Keratinocyte (primary cell): ENCODE results near the gene LUC7L3. TPM values are rescaled to one million over a fixed set of nuclear protein-coding genes. Genes with fewer than 3 reads are reported as not detected.
A peak's percentile ranks its signal among the peaks of the same experiment; 100 is the strongest.
"Not testable (repeated sequence)": the region's sequence is repeated elsewhere in the genome, so short reads cannot be mapped to it uniquely, and the experiment has no call there.

ENCODE experiments used
- DNase-seq: peaks from one replicate; pipeline ENCODE4 v3.0.0-alpha.2; 2011; ENCODE audit warnings: low read depth, missing footprints, low spot score
- FAIRE-seq: peaks from 2 replicates; lab custom pipeline; 2011; peaks lifted over from hg19 to GRCh38; lab: Jason Lieb, UNC
- H2AFZ ChIP-seq: 2 replicates; pipeline ENCODE4 v1.6.0; 2012; ENCODE audit warnings: low read length, control low read depth, inconsistent platforms; ENCODE audit not compliant: control insufficient read depth
- H3K27ac ChIP-seq: 2 replicates; pipeline ENCODE4 v1.5.1; 2011; ENCODE audit warnings: low read length; ENCODE audit not compliant: control insufficient read depth, insufficient read depth
- H3K27me3 ChIP-seq: 3 replicates; pipeline ENCODE4 v1.6.0; 2011; ENCODE audit warnings: low read length; ENCODE audit not compliant: control insufficient read depth, insufficient read depth; ENCODE audit errors: extremely low read depth
- H3K36me3 ChIP-seq, 2 experiments: 2 replicates in 1 of 2; 3 replicates in 1 of 2; pipeline ENCODE4 v1.5.1; 2011; ENCODE audit warnings: low read length in 2 of 2, mild to moderate bottlenecking in 1 of 2; ENCODE audit not compliant: control insufficient read depth in 2 of 2, insufficient read depth in 2 of 2; ENCODE audit errors: extremely low read depth in 1 of 2
- H3K4me1 ChIP-seq: 3 replicates; pipeline ENCODE4 v1.5.1; 2011; ENCODE audit warnings: low read length; ENCODE audit not compliant: control insufficient read depth, insufficient read depth; ENCODE audit errors: extremely low read depth
- H3K4me2 ChIP-seq: 3 replicates; pipeline ENCODE4 v1.6.0; 2011; ENCODE audit warnings: low read depth, low read length; ENCODE audit not compliant: control insufficient read depth, insufficient read depth; ENCODE audit errors: extremely low read depth
- H3K4me3 ChIP-seq, 3 experiments: fragments of 200-600 bp in 1 of 3; sonication (generic) in 1 of 3; 2 replicates in 2 of 3; 3 replicates in 1 of 3; pipeline ENCODE4 v1.5.1; 2011 to 2016; ENCODE audit warnings: low read length in 3 of 3, mild to moderate bottlenecking in 3 of 3, control low read depth in 2 of 3, inconsistent platforms in 1 of 3, low read depth in 1 of 3, mixed read lengths in 1 of 3, mixed run types in 1 of 3, moderate library complexity in 1 of 3; ENCODE audit not compliant: control insufficient read depth in 2 of 3, insufficient read depth in 2 of 3; ENCODE audit errors: extremely low read depth in 1 of 3
- H3K79me2 ChIP-seq: 2 replicates; pipeline ENCODE4 v1.6.0; 2012; ENCODE audit warnings: low read length; ENCODE audit not compliant: control insufficient read depth, insufficient read depth
- H3K9ac ChIP-seq: 3 replicates; pipeline ENCODE4 v1.6.0; 2011; ENCODE audit warnings: low read length; ENCODE audit not compliant: control insufficient read depth, insufficient read depth; ENCODE audit errors: extremely low read depth
- H3K9me1 ChIP-seq: 3 replicates; pipeline ENCODE4 v1.6.0; 2011; ENCODE audit warnings: low read length; ENCODE audit not compliant: control insufficient read depth, insufficient read depth; ENCODE audit errors: extremely low read depth
- H3K9me3 ChIP-seq: 2 replicates; pipeline ENCODE4 v1.5.1; 2012; ENCODE audit warnings: low read depth, low read length; ENCODE audit not compliant: control insufficient read depth
- H4K20me1 ChIP-seq: 3 replicates; pipeline ENCODE4 v1.6.0; 2011; ENCODE audit warnings: low read length; ENCODE audit not compliant: control insufficient read depth, insufficient read depth; ENCODE audit errors: extremely low read depth
- EZH2 ChIP-seq: IDR thresholded peaks from one replicate; pipeline ENCODE4 v1.6.1; 2012; ENCODE audit warnings: inconsistent platforms, mild to moderate bottlenecking, low read length, moderate library complexity
- dilution Hi-C: fragments of 300-500 bp; cut with MboI; formaldehyde crosslinking; loops from one replicate; pipeline ENCODE4 v1.7.0; 2020; ENCODE audit warnings: low sequenced_read_pairs; ENCODE audit not compliant: extremely low pct_ligation_motif_present
- polyA plus RNA-seq, 5 experiments: library from polyadenylated mRNA; depleted of rRNA in 3 of 5; stranded (reverse) in 3 of 5; stranded (forward) in 1 of 5; unstranded in 1 of 5; fragments of >200 nt; gene quantifications; 1 replicate in 1 of 5; 2 replicates in 3 of 5; 3 replicates in 1 of 5; pipeline versions ENCODE4 v1.2.1 to v1.2.3, GENCODE V29; 2011 to 2012; ENCODE audit warnings: missing spikeins in 2 of 5, low read depth in 1 of 5, low replicate concordance in 1 of 5
- TF ChIP-seq, protein P1 (sequence below), 3 experiments: IDR thresholded peaks in 1 of 3; conservative IDR thresholded peaks in 1 of 3; optimal IDR thresholded peaks in 1 of 3; 2 replicates in 2 of 3; 3 replicates in 1 of 3; pipeline versions ENCODE3 to v1.5.1; 2011; ENCODE audit warnings: low read length in 3 of 3, mild to moderate bottlenecking in 3 of 3, moderate library complexity in 2 of 3, control low read depth in 1 of 3, inconsistent platforms in 1 of 3; ENCODE audit not compliant: insufficient read depth in 2 of 3; ENCODE audit errors: extremely low read depth in 1 of 3

Gene LUC7L3
- polyA plus RNA-seq, 1 donor (not counting 4 experiments of a cell fraction or from before 2014, with no cell fraction given), result 92.4 TPM

DNA sequence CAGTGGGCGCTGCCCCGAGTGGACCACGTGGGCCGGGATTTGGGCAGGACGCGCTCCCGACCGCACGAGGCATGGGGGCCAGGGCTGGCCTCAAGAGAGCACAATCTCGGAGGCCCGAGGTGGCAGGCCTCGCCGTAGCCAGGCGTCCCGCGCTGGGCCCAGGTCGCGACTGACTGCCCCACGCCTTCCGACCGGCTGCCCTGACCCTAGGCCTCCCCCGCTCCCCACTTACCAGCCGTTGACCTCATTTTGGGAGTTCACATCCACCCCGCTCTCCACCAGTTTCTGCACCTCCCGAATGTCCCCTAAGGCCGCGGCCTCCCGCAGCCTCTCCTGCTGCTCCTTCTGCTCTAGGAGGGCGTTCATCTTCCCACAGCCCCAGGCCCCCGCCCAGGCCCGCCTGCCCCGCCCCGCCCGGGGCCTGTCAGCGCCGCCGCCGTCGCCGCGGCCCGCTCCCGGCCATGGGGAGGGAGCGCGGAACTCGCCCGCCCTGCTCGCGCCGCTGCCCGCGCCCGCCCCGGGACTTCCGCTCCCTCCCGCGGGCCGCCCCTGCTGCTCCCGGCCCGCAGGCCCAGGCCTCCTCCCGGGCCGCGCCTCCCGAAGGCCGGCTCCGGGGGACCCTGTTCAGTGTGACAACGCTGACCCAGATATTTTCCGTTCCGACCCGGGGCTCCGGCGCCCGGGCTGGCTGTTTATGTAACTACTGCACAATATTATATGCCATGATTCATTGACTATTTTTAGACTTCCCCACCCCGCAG is 11.9 kb upstream of the LUC7L3 start, which contains the start of gene ANKRD40:
TSS of gene ANKRD40 (minus strand) at position 626 of the 761 bp plus-strand sequence. CDS start at position 366, 260 bp downstream.
- H3K9ac ChIP-seq, result peak within 1 kb of the TSS; percentile 95
- peak within 1 kb of the TSS; percentile 64 to 88 (median 79) for H3K4me3 ChIP-seq
- peaks cover 47% of the 10 kb centered on the region for H3K79me2 ChIP-seq
- no peak for TF ChIP-seq EZH2
- TF ChIP-seq, protein P1, sequence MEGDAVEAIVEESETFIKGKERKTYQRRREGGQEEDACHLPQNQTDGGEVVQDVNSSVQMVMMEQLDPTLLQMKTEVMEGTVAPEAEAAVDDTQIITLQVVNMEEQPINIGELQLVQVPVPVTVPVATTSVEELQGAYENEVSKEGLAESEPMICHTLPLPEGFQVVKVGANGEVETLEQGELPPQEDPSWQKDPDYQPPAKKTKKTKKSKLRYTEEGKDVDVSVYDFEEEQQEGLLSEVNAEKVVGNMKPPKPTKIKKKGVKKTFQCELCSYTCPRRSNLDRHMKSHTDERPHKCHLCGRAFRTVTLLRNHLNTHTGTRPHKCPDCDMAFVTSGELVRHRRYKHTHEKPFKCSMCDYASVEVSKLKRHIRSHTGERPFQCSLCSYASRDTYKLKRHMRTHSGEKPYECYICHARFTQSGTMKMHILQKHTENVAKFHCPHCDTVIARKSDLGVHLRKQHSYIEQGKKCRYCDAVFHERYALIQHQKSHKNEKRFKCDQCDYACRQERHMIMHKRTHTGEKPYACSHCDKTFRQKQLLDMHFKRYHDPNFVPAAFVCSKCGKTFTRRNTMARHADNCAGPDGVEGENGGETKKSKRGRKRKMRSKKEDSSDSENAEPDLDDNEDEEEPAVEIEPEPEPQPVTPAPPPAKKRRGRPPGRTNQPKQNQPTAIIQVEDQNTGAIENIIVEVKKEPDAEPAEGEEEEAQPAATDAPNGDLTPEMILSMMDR (optimal IDR thresholded peaks at IDR 0.05 in 1 of 3, IDR thresholded peaks at IDR 0.05 in 1 of 3, conservative IDR thresholded peaks at IDR 0.05 in 1 of 3; ENCODE audit: extremely low read depth in 1 of 3, insufficient read depth in 2 of 3, low read length in 3 of 3), result no peak
- no peaks in the 10 kb centered on the region for H3K27me3 ChIP-seq
- no peaks in the 10 kb centered on the region for H4K20me1 ChIP-seq
- dilution Hi-C loops, result no loop called here
- peaks cover 5 to 12% of the 10 kb centered on the region in 2 experiments for H3K36me3 ChIP-seq
- peak within 1 kb of the TSS; percentile 96 for H3K27ac ChIP-seq
- peak within 1 kb of the TSS; percentile 92 for H3K4me2 ChIP-seq
- DNase-seq, result no peak
- H2AFZ ChIP-seq, result peak within 1 kb of the TSS; percentile 87
- H3K9me1 ChIP-seq, result no peaks in the 10 kb centered on the region
- H3K9me3 ChIP-seq, result no peaks in the 10 kb centered on the region
- H3K4me1 ChIP-seq, result peaks cover 12% of the 10 kb centered on the region
- no peak for FAIRE-seq

DNA sequence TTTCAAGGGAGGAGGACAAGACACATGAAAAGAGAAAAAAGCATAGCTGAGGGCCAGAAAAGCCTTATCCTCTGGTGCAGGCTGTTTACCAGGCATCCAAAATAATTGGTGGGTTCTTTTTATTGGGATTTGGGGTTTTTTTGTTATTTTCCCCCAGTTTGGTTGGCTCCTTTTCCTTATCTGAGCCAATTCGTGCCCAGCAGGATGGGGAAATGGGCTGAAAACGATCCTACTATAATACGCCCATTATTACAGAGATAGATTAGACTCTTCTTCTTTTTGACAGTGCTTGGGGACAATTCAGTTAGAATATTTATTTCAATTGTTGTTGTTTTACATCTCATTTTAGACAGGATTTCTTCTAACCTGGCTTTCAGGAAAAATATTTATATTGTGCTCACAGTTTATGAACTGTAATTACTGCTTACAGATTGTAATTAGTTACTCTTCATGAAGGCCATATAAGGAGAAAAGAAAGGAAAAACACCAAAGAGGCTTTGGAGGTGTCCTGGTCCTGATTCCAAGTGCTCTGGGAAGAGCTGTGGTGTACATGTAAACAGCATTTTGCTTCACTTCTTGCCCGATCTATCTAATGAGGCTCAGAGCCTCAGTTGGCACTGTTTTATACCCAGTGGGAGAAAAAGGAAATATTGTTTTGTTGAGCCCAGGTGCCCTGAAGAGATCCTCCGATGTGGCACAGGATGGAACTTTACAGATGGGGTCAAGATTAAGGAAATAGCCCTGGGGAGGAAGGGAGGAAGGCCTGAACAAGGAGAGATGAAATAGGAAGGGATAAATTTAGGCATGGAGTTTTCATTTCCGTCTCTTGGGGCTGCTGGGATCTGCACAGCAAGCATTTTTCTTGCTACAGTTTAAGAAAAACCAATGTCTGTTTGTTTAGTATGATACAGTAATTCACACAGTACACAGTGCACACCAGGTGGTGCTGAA is 11.1 kb upstream of the LUC7L3 start:
- Histone ChIP-seq H3K36me3 (peaks cover 5 to 7% of the 10 kb centered on the region in 2 experiments), H3K4me2 (peak overlapping the region; percentile 81), H3K27ac (peak overlapping the region; percentile 96), H3K4me1 (peaks cover 12% of the 10 kb centered on the region), H3K79me2 (peaks cover 38% of the 10 kb centered on the region), H3K9me3 (no peaks in the 10 kb centered on the region), H3K4me3 (peak overlapping the region; percentile 64 to 80 (median 79)), H3K9me1 (no peaks in the 10 kb centered on the region), H3K9ac (peak overlapping the region; percentile 95), H4K20me1 (no peaks in the 10 kb centered on the region), H2AFZ (peak overlapping the region; percentile 83), H3K27me3 (no peaks in the 10 kb centered on the region)
- dilution Hi-C loops, result no loop called here
- FAIRE-seq, result no peak
- TF ChIP-seq, protein P1 (optimal IDR thresholded peaks at IDR 0.05 in 1 of 3, IDR thresholded peaks at IDR 0.05 in 1 of 3, conservative IDR thresholded peaks at IDR 0.05 in 1 of 3; ENCODE audit: extremely low read depth in 1 of 3, insufficient read depth in 2 of 3, low read length in 3 of 3), result no peak
- TF ChIP-seq EZH2, result no peak
- DNase-seq, result no peak

DNA sequence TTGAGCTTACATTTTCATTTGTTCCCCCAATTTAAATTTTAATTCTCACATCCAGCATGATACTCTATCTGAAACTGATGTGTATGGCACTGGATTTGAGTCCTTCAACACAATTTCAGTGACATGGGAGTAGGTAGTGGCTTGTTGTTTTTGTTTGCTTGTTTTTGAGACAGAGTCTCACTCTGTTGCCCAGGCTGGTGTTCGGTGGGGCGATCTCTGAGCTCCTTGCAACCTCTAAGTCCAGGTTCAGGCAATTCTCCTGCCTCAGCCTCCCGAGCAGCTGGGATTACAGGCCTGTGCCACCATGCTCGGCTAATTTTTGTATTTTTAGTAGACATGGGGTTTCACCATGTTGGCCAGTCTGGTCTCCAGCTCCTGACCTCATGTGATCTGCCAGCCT is 10.3 kb upstream of the LUC7L3 start:
- Histone ChIP-seq H3K27ac (peak overlapping the region; percentile 96), H3K4me1 (peaks cover 12% of the 10 kb centered on the region), H2AFZ (peak overlapping the region; percentile 83), H3K9ac (peak overlapping the region; percentile 95), H3K79me2 (peaks cover 32% of the 10 kb centered on the region), H3K4me3 (peak overlapping the region in 1 of 3 experiments; percentile 3), H3K4me2 (peak overlapping the region; percentile 81)
- DNase-seq, H3K9me1 ChIP-seq, dilution Hi-C loops, H4K20me1 ChIP-seq, H3K9me3 ChIP-seq, H3K36me3 ChIP-seq, FAIRE-seq, H3K27me3 ChIP-seq: not testable (repeated sequence)
